Activated naive CD8-positive, alpha-beta T cell (primary cell): ENCODE data around the gene KIT.

Experiments
- H3K27ac Mint-ChIP-seq: one replicate; pipeline ENCODE4 v1.8.0; 2021; ENCODE audit warnings: mixed read lengths
- H3K27me3 Mint-ChIP-seq: one replicate; pipeline ENCODE4 v1.8.0; 2021; ENCODE audit warnings: mixed read lengths
- H3K36me3 Mint-ChIP-seq: one replicate; pipeline ENCODE4 v1.8.0; 2021; ENCODE audit warnings: mixed read lengths
- H3K4me1 Mint-ChIP-seq: one replicate; pipeline ENCODE4 v1.8.0; 2021; ENCODE audit warnings: low read depth, mixed read lengths
- H3K4me3 Mint-ChIP-seq: one replicate; pipeline ENCODE4 v1.8.0; 2021; ENCODE audit warnings: mild to moderate bottlenecking, mixed read lengths
- H3K9me3 Mint-ChIP-seq: one replicate; pipeline ENCODE4 v1.8.0; 2021; ENCODE audit warnings: low read depth, mixed read lengths

Gene KIT

GRCh38 chr4:54675721-54676461 is 18.1 kb downstream of the KIT start:
- H3K27me3 Mint-ChIP-seq = peaks cover 2% of the 10 kb centered on the region

DNA sequence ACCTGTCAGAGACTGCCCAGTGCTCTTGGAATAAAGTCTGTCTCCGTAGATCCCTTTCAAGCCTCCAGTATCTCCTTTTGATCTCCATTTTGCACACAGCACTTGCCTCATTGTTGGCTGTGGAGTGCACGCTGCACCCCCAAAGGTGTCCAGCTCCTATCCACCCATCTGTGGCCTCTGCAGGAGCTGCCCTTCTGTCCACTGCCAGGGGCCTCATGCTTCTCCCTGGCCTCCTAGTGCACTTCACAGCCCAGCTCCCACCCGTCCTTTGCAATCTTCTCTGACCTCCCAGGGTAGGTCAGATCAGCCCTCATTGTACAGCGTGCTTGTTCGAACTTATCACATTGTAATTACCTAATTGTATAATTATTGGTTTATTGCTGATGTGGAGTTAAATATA is 18.9 kb downstream of the KIT start:
- Mint-ChIP-seq H3K27ac (no peak overlapping the region), H3K4me3 (no peak overlapping the region), H3K36me3 (no peaks in the 10 kb centered on the region), H3K9me3 (no peaks in the 10 kb centered on the region), H3K27me3 (peaks cover 2% of the 10 kb centered on the region), H3K4me1 (no peaks in the 10 kb centered on the region)

More at GRCh38 chr4:54675721-54676461, 18.1 kb downstream of the KIT start:
- Mint-ChIP-seq H3K9me3 (no peaks in the 10 kb centered on the region), H3K4me1 (no peaks in the 10 kb centered on the region), H3K27ac (no peak overlapping the region), H3K4me3 (no peak overlapping the region), H3K36me3 (no peaks in the 10 kb centered on the region)

- Mint-ChIP-seq H3K9me3 (no peaks in the 10 kb centered on the region), H3K4me3 (no peak overlapping the region), H3K36me3 (no peaks in the 10 kb centered on the region), H3K4me1 (no peaks in the 10 kb centered on the region), H3K27me3 (peaks cover 2% of the 10 kb centered on the region), H3K27ac (no peak overlapping the region)
These were observed 19.7 kb downstream of the KIT start for GRCh38 chr4:54677416-54677815.

- Mint-ChIP-seq H3K4me3 (no peak overlapping the region), H3K27me3 (peaks cover 2% of the 10 kb centered on the region), H3K9me3 (no peaks in the 10 kb centered on the region), H3K27ac (no peak overlapping the region), H3K36me3 (no peaks in the 10 kb centered on the region), H3K4me1 (no peaks in the 10 kb centered on the region)
These were observed 20.3 kb downstream of the KIT start for GRCh38 chr4:54677853-54678650.

GRCh38 chr4:54678826-54679225 is 21.1 kb downstream of the KIT start:
- H3K27me3 Mint-ChIP-seq = peaks cover 2% of the 10 kb centered on the region
- H3K4me1 Mint-ChIP-seq = peaks cover 5% of the 10 kb centered on the region
- H3K27ac Mint-ChIP-seq = no peak overlapping the region
- no peaks in the 10 kb centered on the region for H3K36me3 Mint-ChIP-seq
- H3K4me3 Mint-ChIP-seq = no peak overlapping the region
- H3K9me3 Mint-ChIP-seq = no peaks in the 10 kb centered on the region

GRCh38 chr4:54679813-54680212 is 22.1 kb downstream of the KIT start:
- no peaks in the 10 kb centered on the region for H3K27me3 Mint-ChIP-seq
- no peak overlapping the region for H3K4me3 Mint-ChIP-seq

DNA sequence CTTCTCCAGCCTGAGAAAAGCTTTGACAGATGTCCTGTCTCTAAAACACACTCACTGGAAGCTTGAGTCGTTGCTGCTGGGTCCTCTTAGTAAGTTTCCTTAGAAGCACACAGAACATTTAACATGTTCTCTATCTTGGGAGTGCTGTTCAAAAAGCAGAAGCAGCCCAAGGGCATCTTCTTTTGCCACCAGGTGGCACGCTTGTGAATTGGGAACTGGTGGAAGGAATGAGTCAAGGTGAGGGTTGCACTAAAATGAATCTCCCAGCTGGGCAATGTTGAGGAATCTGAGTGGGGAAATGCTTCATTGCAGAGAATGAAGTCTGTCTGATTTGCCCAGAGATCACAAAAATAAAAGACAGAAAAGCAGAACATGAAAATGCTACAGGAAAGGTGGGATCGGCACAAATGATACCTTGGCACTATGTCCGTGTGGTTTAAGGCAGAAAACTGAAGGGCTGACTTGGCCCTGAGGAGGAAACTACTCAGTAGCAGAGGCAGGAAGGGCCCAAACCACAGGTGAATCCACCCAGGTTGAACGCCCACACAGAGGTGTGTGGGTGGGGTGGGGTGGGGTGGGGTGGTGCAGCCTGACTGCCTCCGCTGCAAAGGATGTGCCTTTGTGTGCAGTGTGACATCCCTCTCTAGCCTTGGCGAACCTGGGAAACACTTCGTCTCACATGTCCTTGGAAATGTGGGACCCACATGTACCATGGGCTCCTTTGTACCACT is 26.0 kb downstream of the KIT start:
- Mint-ChIP-seq H3K4me3 (peak overlapping the region; percentile 23), H3K36me3 (no peaks in the 10 kb centered on the region), H3K27me3 (no peaks in the 10 kb centered on the region), H3K9me3 (no peaks in the 10 kb centered on the region), H3K27ac (peak overlapping the region; percentile 3), H3K4me1 (peaks cover 22% of the 10 kb centered on the region)

More at GRCh38 chr4:54679813-54680212, 22.1 kb downstream of the KIT start:
- Mint-ChIP-seq H3K9me3 (no peaks in the 10 kb centered on the region), H3K27ac (no peak overlapping the region), H3K4me1 (peaks cover 14% of the 10 kb centered on the region), H3K36me3 (no peaks in the 10 kb centered on the region)

GRCh38 chr4:54685810-54686209 is 28.1 kb downstream of the KIT start:
- H3K4me1 Mint-ChIP-seq = peaks cover 22% of the 10 kb centered on the region
- no peaks in the 10 kb centered on the region for H3K27me3 Mint-ChIP-seq
- H3K27ac Mint-ChIP-seq = no peak overlapping the region
- no peak overlapping the region for H3K4me3 Mint-ChIP-seq
- no peaks in the 10 kb centered on the region for H3K9me3 Mint-ChIP-seq
- no peaks in the 10 kb centered on the region for H3K36me3 Mint-ChIP-seq

GRCh38 chr4:54687887-54688841 is 30.4 kb downstream of the KIT start:
- H3K4me1 Mint-ChIP-seq = peaks cover 22% of the 10 kb centered on the region
- no peaks in the 10 kb centered on the region for H3K36me3 Mint-ChIP-seq
- H3K4me3 Mint-ChIP-seq = no peak overlapping the region
- H3K9me3 Mint-ChIP-seq = no peaks in the 10 kb centered on the region
- no peaks in the 10 kb centered on the region for H3K27me3 Mint-ChIP-seq
- no peak overlapping the region for H3K27ac Mint-ChIP-seq

DNA sequence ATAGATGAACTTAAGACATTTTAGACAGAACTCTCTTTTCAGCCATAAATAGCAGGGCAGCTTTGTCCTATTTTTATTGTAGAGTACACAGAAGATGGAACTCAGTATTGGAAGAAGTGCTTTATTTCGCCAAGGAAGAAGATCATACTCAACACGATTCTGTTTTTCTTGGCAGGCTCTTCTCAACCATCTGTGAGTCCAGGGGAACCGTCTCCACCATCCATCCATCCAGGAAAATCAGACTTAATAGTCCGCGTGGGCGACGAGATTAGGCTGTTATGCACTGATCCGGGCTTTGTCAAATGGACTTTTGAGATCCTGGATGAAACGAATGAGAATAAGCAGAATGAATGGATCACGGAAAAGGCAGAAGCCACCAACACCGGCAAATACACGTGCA is 37.6 kb downstream of the KIT start:
- no peaks in the 10 kb centered on the region for H3K36me3 Mint-ChIP-seq
- H3K27ac Mint-ChIP-seq = no peak overlapping the region
- no peaks in the 10 kb centered on the region for H3K9me3 Mint-ChIP-seq
- H3K4me3 Mint-ChIP-seq = no peak overlapping the region
- H3K4me1 Mint-ChIP-seq = no peaks in the 10 kb centered on the region
- peaks cover 9% of the 10 kb centered on the region for H3K27me3 Mint-ChIP-seq

- Mint-ChIP-seq H3K36me3 (no peaks in the 10 kb centered on the region), H3K4me3 (no peak overlapping the region), H3K27ac (no peak overlapping the region), H3K4me1 (no peaks in the 10 kb centered on the region), H3K27me3 (peaks cover 11% of the 10 kb centered on the region), H3K9me3 (no peaks in the 10 kb centered on the region)
These were observed 38.0 kb downstream of the KIT start for GRCh38 chr4:54695788-54696187.

- Mint-ChIP-seq H3K27me3 (peaks cover 11% of the 10 kb centered on the region), H3K27ac (no peak overlapping the region), H3K36me3 (no peaks in the 10 kb centered on the region), H3K4me3 (no peak overlapping the region), H3K9me3 (no peaks in the 10 kb centered on the region), H3K4me1 (no peaks in the 10 kb centered on the region)
These were observed 38.9 kb downstream of the KIT start for GRCh38 chr4:54696649-54697048.

GRCh38 chr4:54700986-54701385 is 43.2 kb downstream of the KIT start:
- Mint-ChIP-seq H3K4me1 (no peaks in the 10 kb centered on the region), H3K4me3 (no peak overlapping the region), H3K36me3 (no peaks in the 10 kb centered on the region), H3K27me3 (peaks cover 6% of the 10 kb centered on the region), H3K27ac (no peak overlapping the region), H3K9me3 (no peaks in the 10 kb centered on the region)

DNA sequence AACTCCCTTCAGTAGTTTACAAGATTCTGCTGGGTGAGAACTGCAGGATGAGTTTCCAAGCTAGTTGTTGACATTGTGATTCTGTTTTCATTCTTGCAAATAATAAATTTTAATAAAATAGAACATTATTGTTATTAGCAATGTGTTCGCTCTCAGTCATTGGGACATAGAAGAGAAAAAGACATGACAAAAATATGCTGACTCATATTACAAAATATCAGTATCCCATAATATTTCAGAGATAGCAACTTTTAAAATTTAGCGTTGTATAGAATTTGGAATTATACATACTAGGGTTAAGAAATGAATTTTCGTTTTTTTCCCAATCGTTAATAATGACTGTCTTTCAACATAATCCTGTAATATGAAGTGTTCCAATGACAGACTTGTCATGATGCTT is 45.4 kb downstream of the KIT start:
- Mint-ChIP-seq H3K36me3 (no peaks in the 10 kb centered on the region), H3K9me3 (no peaks in the 10 kb centered on the region), H3K4me1 (no peaks in the 10 kb centered on the region), H3K4me3 (no peak overlapping the region), H3K27ac (no peak overlapping the region), H3K27me3 (peaks cover 10% of the 10 kb centered on the region)
